ENCODE data around the gene PYROXD2.

PYROXD2 gene

GRCh38 chr10:98414932-98415730 is at the start of gene PYROXD2:
PYROXD2 (minus strand) TSS chr10:98415182; CDS start chr10:98415135, 47 bp downstream.
- DNase-seq, result peak; percentile 91

- DNase-seq, result no peak
Observed at GRCh38 chr10:98463976-98464754, 49.2 kb upstream of the PYROXD2 start.

- no peak for DNase-seq
Observed at GRCh38 chr10:98463016-98463415, 48.0 kb upstream of the PYROXD2 start.

GRCh38 chr10:98461500-98461842 is 46.5 kb upstream of the PYROXD2 start:
- no peak for DNase-seq

- no peak for DNase-seq
Observed at GRCh38 chr10:98460837-98461499, 46.0 kb upstream of the PYROXD2 start.

GRCh38 chr10:98458809-98459784 is 44.1 kb upstream of the PYROXD2 start:
- no peak for DNase-seq

- DNase-seq, result no peak
Observed at GRCh38 chr10:98457721-98458120, 42.7 kb upstream of the PYROXD2 start.

GRCh38 chr10:98456686-98457482 is 41.9 kb upstream of the PYROXD2 start:
- no peak for DNase-seq

- no peak for DNase-seq
Observed at GRCh38 chr10:98456043-98456570, 41.1 kb upstream of the PYROXD2 start.

GRCh38 chr10:98453729-98454128 is 38.7 kb upstream of the PYROXD2 start:
- DNase-seq, result no peak

GRCh38 chr10:98450618-98451017 is 35.6 kb upstream of the PYROXD2 start:
- DNase-seq, result no peak

GRCh38 chr10:98449287-98449686 is 34.3 kb upstream of the PYROXD2 start:
- DNase-seq, result no peak

GRCh38 chr10:98446661-98447221 is 31.8 kb upstream of the PYROXD2 start, which contains the start of gene HPS1:
HPS1 (minus strand) TSS chr10:98446935; CDS start chr10:98443240, 3,695 bp downstream.
- DNase-seq, result peak; percentile 51

- DNase-seq, result no peak
Observed at GRCh38 chr10:98446151-98446660, 31.2 kb upstream of the PYROXD2 start.

- DNase-seq, result no peak
Observed at GRCh38 chr10:98445200-98445812, 30.3 kb upstream of the PYROXD2 start.

- DNase-seq, result peak; percentile 88
Observed at GRCh38 chr10:98444314-98445006, 29.5 kb upstream of the PYROXD2 start.

GRCh38 chr10:98438715-98439114 is 23.7 kb upstream of the PYROXD2 start:
- no peak for DNase-seq

- no peak for DNase-seq
Observed at GRCh38 chr10:98436704-98437103, 21.7 kb upstream of the PYROXD2 start.

- no peak for DNase-seq
Observed at GRCh38 chr10:98435178-98435577, 20.2 kb upstream of the PYROXD2 start.
